Measurements from ENCODE around the gene CTDSPL. TPM values are rescaled to one million over a fixed set of nuclear protein-coding genes. Genes with fewer than 3 reads are reported as not detected.

The CTDSPL gene
- total RNA-seq, 2 donors from 2014 or later = 75.0 to 76.7 TPM

DNA sequence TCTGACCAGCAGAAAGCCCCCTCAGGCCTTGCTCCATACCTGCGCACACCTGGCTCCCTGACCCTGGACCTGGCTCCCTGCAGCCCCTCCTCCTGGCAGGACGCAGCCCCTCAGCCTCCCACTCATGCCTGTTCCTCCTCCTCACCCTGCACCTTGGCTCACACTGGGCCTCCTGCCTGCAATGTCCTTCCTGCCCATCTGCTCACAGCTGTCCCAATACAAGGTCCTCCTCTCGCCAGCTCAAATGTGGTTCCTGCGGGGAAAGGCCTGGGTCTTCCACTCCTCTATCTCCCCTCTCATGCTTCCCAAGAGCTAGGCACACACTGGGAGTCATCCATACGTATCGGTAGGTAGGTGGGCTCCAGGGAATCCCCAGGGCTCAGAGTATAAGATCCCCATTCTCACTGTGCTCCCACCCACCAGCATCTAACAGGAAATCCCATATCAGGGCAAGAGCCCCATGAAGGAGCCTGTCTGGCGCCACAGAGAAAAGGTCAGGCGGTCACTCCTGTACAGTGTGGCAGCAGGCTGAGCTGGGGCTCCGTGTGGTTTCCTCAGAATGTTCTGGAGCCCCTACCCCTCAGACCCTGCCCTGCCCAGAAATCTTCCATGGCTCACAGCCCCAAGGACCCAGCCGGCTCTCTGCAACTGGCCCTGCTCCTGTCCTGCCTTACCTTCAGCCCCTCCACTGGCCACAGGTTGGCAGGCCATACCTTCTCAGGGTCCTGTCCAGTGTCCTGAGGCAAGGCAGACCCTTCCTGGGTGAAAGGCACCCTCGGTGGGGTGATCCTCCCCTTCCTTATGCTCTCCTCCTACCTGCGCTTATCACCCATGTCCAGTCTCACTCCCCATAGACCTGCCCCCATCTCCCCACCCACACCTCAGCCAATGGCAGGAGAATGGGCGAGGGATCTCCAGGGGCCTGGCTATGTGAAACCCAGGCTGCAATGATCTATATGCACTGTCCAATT, 156.9 kb downstream of the CTDSPL start:
- Histone ChIP-seq H3K4me3 (no peak overlapping the region), H3K36me3 (peaks cover 7% of the 10 kb centered on the region), H3K27me3 (no peaks in the 10 kb centered on the region), H3K9ac (ENCODE audit: low read depth in 2 of 2, low read length in 2 of 2) (no peak overlapping the region), H3K9me3 (no peaks in the 10 kb centered on the region), H3K4me1 (no peaks in the 10 kb centered on the region), H3K27ac (no peak overlapping the region)
- DNase-seq = no peak
- intact Hi-C loops (cut with DNase I) = no loop called here
- TF ChIP-seq, protein P1, sequence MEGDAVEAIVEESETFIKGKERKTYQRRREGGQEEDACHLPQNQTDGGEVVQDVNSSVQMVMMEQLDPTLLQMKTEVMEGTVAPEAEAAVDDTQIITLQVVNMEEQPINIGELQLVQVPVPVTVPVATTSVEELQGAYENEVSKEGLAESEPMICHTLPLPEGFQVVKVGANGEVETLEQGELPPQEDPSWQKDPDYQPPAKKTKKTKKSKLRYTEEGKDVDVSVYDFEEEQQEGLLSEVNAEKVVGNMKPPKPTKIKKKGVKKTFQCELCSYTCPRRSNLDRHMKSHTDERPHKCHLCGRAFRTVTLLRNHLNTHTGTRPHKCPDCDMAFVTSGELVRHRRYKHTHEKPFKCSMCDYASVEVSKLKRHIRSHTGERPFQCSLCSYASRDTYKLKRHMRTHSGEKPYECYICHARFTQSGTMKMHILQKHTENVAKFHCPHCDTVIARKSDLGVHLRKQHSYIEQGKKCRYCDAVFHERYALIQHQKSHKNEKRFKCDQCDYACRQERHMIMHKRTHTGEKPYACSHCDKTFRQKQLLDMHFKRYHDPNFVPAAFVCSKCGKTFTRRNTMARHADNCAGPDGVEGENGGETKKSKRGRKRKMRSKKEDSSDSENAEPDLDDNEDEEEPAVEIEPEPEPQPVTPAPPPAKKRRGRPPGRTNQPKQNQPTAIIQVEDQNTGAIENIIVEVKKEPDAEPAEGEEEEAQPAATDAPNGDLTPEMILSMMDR (IDR thresholded peaks at IDR 0.05) = no peak

DNA sequence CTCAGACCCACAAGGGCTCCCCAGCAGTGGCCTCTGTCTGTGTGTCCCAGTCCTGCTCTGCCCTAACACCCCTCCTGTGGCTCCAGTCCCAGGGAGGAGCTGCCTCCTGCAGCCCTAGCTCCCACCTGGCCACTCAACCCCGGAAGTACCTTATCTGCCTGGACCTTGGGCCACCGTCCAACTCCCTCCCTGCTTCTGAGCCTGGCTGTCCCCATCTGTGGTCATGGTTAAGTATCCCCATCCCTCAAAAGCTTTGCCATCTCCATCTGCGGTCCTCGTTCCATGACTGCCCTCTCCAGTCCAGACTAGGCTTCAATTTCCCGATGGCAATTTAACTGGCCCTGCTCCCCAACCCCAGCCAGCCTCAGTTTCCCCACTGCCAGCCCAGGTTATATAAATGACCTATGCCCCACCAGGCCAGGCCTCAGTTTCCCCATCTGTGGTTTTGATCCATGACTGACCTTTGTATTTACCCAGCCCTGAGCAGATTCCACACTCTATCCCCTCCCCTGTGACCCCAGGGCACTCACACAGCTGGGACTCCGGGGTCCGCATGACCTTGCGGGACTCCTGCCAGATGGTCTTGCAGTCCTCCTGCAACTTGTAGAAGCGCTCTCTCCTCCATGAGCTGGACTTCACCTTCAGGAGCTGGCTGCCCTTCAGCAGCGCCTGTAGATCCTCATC, 158.1 kb downstream of the CTDSPL start:
- Histone ChIP-seq H3K27me3 (no peaks in the 10 kb centered on the region), H3K9me3 (no peaks in the 10 kb centered on the region), H3K4me3 (no peak overlapping the region), H3K36me3 (peaks cover 7% of the 10 kb centered on the region), H3K9ac (ENCODE audit: low read depth in 2 of 2, low read length in 2 of 2) (no peak overlapping the region), H3K27ac (no peak overlapping the region), H3K4me1 (no peaks in the 10 kb centered on the region)
- no peak for DNase-seq
- intact Hi-C loops (cut with DNase I) = no loop called here
- TF ChIP-seq, protein P1 (IDR thresholded peaks at IDR 0.05) = no peak

DNA sequence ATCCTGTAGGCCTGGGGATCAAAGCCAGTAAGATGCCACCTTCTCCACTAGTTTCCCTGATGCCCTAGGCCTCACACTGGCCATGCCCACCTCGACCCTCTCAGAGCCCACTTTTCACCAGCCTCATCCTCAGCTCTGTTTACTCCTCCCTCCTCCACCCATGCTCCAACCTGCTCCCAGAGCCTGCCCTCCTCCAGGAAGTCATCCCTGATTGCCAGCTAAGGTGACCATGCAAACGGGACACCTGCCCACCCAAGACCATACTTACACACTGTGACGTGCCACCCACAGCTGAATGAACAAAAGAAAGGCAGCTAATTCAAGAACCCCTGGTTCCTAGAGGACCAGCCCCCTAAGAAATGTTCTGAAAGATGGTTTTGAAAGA, 158.7 kb downstream of the CTDSPL start:
- TF ChIP-seq, protein P1 (IDR thresholded peaks at IDR 0.05) = no peak
- peaks cover 7% of the 10 kb centered on the region for H3K36me3 ChIP-seq
- H3K4me1 ChIP-seq = peaks cover under 1% of the 10 kb centered on the region
- no peak overlapping the region for H3K4me3 ChIP-seq
- no peak for DNase-seq
- intact Hi-C loops (cut with DNase I) = no loop called here
- no peaks in the 10 kb centered on the region for H3K9me3 ChIP-seq
- H3K27me3 ChIP-seq = no peaks in the 10 kb centered on the region
- H3K9ac ChIP-seq (ENCODE audit: low read depth in 2 of 2, low read length in 2 of 2) = no peak overlapping the region
- H3K27ac ChIP-seq = no peak overlapping the region

DNA sequence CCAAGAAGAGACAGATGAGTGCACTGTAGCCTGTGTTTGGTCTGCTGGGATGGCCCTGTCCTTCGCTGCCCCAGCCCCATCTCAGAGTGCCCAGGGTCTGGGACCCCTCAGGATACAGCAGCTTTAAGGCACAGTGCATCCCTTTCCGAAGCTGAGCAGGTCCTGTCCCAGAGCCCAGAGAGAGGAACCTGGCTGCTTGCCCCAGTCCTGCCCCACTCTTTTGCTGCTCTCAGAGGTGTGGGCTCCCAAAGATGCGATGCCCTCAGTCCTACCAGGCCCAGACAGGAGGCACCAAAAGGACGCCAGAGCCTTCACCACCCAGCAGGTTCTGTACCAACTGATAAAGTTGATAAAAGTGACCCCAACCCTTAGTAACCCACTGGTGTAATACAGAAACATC, 159.5 kb downstream of the CTDSPL start:
- TF ChIP-seq, protein P1 (IDR thresholded peaks at IDR 0.05) = no peak
- Histone ChIP-seq H3K36me3 (peaks cover 7% of the 10 kb centered on the region), H3K27ac (no peak overlapping the region), H3K4me1 (peaks cover 6% of the 10 kb centered on the region), H3K27me3 (no peaks in the 10 kb centered on the region), H3K9ac (ENCODE audit: low read depth in 2 of 2, low read length in 2 of 2) (no peak overlapping the region), H3K9me3 (no peaks in the 10 kb centered on the region), H3K4me3 (no peak overlapping the region)
- DNase-seq = no peak
- intact Hi-C loops (cut with DNase I) = no loop called here

DNA sequence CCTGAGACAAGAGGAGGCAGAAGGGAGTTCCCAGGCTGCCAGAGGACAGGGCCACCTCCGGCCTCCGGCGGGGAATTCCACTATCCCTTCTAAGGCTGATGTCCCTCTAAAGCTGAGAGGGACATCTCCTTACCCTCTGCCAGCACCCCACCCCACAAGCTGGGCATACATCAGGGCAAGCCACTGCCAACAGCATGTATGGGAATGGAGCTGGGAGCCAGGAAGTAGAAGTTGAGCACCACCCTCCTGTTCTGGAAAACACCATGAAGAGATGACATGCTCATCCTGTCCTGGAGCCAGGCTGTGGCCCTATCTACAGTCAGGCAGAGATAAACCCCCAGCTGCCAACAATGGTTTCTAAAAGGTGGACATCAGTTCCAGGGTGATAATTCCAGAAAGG, 160.6 kb downstream of the CTDSPL start:
- Histone ChIP-seq H3K4me3 (no peak overlapping the region), H3K27me3 (no peaks in the 10 kb centered on the region), H3K9ac (ENCODE audit: low read depth in 2 of 2, low read length in 2 of 2) (peak overlapping the region in 1 of 2 donors; percentile 34), H3K4me1 (peaks cover 6% of the 10 kb centered on the region), H3K36me3 (peaks cover 7% of the 10 kb centered on the region), H3K27ac (no peak overlapping the region), H3K9me3 (no peaks in the 10 kb centered on the region)
- intact Hi-C loops (cut with DNase I) = no loop called here
- peak; percentile 26 for DNase-seq
- TF ChIP-seq, protein P1 (IDR thresholded peaks at IDR 0.05) = no peak
